Progenitor cell of endocrine pancreas (in vitro differentiated cells): Measurements from ENCODE around the gene SESTD1. TPM values are rescaled to one million over a fixed set of nuclear protein-coding genes. Genes with fewer than 3 reads are reported as not detected.

Source experiments
- DNase-seq: peaks from one replicate; pipeline ENCODE4 v3.0.0; 2021; ENCODE audit warnings: low spot score; ENCODE audit not compliant: unreplicated experiment
- H3K27ac Mint-ChIP-seq: 2 replicates; pipeline ENCODE4 v1.8.0; 2021; ENCODE audit warnings: mild to moderate bottlenecking, moderate library complexity, mixed read lengths
- H3K27me3 Mint-ChIP-seq: 2 replicates; pipeline ENCODE4 v1.8.0; 2021; ENCODE audit warnings: mixed read lengths
- H3K36me3 Mint-ChIP-seq: 2 replicates; pipeline ENCODE4 v1.8.0; 2022; ENCODE audit warnings: mixed read lengths; ENCODE audit not compliant: insufficient read depth
- H3K4me1 Mint-ChIP-seq: 2 replicates; pipeline ENCODE4 v1.8.0; 2021; ENCODE audit warnings: low read depth, mixed read lengths
- H3K4me3 Mint-ChIP-seq: 2 replicates; pipeline ENCODE4 v1.8.0; 2021; ENCODE audit warnings: low read depth, mild to moderate bottlenecking, moderate library complexity, mixed read lengths
- H3K9me3 Mint-ChIP-seq: 2 replicates; pipeline ENCODE4 v1.8.0; 2021; ENCODE audit warnings: low read depth, mixed read lengths
- total RNA-seq: library from RNA; stranded (reverse); gene quantifications from 2 replicates; pipeline ENCODE4 v1.2.1, GENCODE V29; 2021
- TF ChIP-seq, protein P1 (sequence below): fragments of 200-600 bp; sonication (generic); IDR thresholded peaks from one replicate; pipeline ENCODE4 v1.5.0; 2021; ENCODE audit warnings: antibody characterized with exemption, mild to moderate bottlenecking; ENCODE audit not compliant: unreplicated experiment

SESTD1 gene
- total RNA-seq, 1 donor from 2014 or later, result 108 TPM

GRCh38 chr2:179139506-179139905 is 125.1 kb downstream of the SESTD1 start:
- TF ChIP-seq, protein P1, sequence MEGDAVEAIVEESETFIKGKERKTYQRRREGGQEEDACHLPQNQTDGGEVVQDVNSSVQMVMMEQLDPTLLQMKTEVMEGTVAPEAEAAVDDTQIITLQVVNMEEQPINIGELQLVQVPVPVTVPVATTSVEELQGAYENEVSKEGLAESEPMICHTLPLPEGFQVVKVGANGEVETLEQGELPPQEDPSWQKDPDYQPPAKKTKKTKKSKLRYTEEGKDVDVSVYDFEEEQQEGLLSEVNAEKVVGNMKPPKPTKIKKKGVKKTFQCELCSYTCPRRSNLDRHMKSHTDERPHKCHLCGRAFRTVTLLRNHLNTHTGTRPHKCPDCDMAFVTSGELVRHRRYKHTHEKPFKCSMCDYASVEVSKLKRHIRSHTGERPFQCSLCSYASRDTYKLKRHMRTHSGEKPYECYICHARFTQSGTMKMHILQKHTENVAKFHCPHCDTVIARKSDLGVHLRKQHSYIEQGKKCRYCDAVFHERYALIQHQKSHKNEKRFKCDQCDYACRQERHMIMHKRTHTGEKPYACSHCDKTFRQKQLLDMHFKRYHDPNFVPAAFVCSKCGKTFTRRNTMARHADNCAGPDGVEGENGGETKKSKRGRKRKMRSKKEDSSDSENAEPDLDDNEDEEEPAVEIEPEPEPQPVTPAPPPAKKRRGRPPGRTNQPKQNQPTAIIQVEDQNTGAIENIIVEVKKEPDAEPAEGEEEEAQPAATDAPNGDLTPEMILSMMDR, result no peak
- Mint-ChIP-seq H3K4me1 (no peaks in the 10 kb centered on the region), H3K4me3 (no peak overlapping the region), H3K9me3 (no peaks in the 10 kb centered on the region), H3K27ac (no peak overlapping the region), H3K27me3 (no peaks in the 10 kb centered on the region), H3K36me3 (peaks cover 5% of the 10 kb centered on the region)
- DNase-seq, result no peak

GRCh38 chr2:179137200-179137759 is 127.4 kb downstream of the SESTD1 start:
- Mint-ChIP-seq H3K4me3 (no peak overlapping the region), H3K27me3 (no peaks in the 10 kb centered on the region), H3K4me1 (no peaks in the 10 kb centered on the region), H3K27ac (no peak overlapping the region), H3K36me3 (peaks cover 2% of the 10 kb centered on the region), H3K9me3 (no peaks in the 10 kb centered on the region)
- DNase-seq, result no peak
- TF ChIP-seq, protein P1, result no peak

GRCh38 chr2:179133016-179133415 is 131.6 kb downstream of the SESTD1 start:
- H3K9me3 Mint-ChIP-seq, result no peaks in the 10 kb centered on the region
- H3K27ac Mint-ChIP-seq, result no peak overlapping the region
- no peaks in the 10 kb centered on the region for H3K4me1 Mint-ChIP-seq
- H3K4me3 Mint-ChIP-seq, result no peak overlapping the region
- H3K36me3 Mint-ChIP-seq, result peaks cover under 1% of the 10 kb centered on the region
- TF ChIP-seq, protein P1, result no peak
- DNase-seq, result no peak
- H3K27me3 Mint-ChIP-seq, result no peaks in the 10 kb centered on the region

- Mint-ChIP-seq H3K27ac (no peak overlapping the region), H3K27me3 (no peaks in the 10 kb centered on the region), H3K9me3 (no peaks in the 10 kb centered on the region), H3K36me3 (no peaks in the 10 kb centered on the region), H3K4me3 (no peak overlapping the region), H3K4me1 (no peaks in the 10 kb centered on the region)
- DNase-seq, result no peak
- TF ChIP-seq, protein P1, result no peak
These were observed 132.6 kb downstream of the SESTD1 start for GRCh38 chr2:179132076-179132475.

GRCh38 chr2:179130560-179130959 is 134.1 kb downstream of the SESTD1 start:
- no peak overlapping the region for H3K27ac Mint-ChIP-seq
- TF ChIP-seq, protein P1, result no peak
- DNase-seq, result no peak
- H3K36me3 Mint-ChIP-seq, result no peaks in the 10 kb centered on the region
- no peaks in the 10 kb centered on the region for H3K27me3 Mint-ChIP-seq
- no peaks in the 10 kb centered on the region for H3K4me1 Mint-ChIP-seq
- no peaks in the 10 kb centered on the region for H3K9me3 Mint-ChIP-seq
- no peak overlapping the region for H3K4me3 Mint-ChIP-seq
